ACHN (cell line): ENCODE data around the gene MFAP1.

ENCODE experiments used
- DNase-seq: peaks from one replicate; pipeline ENCODE4 v3.0.0-alpha.2; 2015
- in situ Hi-C: cut with HindIII; loops from 2 replicates; pipeline ENCODE4 v1.10.0; 2017; ENCODE audit warnings: low sequenced_read_pairs, low pct_ligation_motif_present, low pct_unique_long_range_greater_than_20kb

The MFAP1 gene

GRCh38 chr15:43792761-43793476 lies 31.6 kb downstream of the MFAP1 start:
- DNase-seq: peak; percentile 16
- in situ Hi-C loops: no loop called here

GRCh38 chr15:43791993-43792760 lies 32.3 kb downstream of the MFAP1 start, which contains the start of gene SERF2:
Gene SERF2, plus strand, starts transcription at chr15:43792320. Its CDS starts 57 bp downstream, at chr15:43792377.
- in situ Hi-C loops: no loop called here
- peak; percentile 98 for DNase-seq

GRCh38 chr15:43789409-43789808 lies 35.1 kb downstream of the MFAP1 start:
- DNase-seq: no peak
- in situ Hi-C loops: no loop called here

- DNase-seq: no peak
- in situ Hi-C loops: no loop called here
These were observed 45.5 kb downstream of the MFAP1 start for GRCh38 chr15:43779016-43779415.

GRCh38 chr15:43777267-43777914 lies 47.1 kb downstream of the MFAP1 start:
- DNase-seq: peak; percentile 73
- in situ Hi-C loops: no loop called here

GRCh38 chr15:43776718-43777266 lies 47.7 kb downstream of the MFAP1 start, which contains the start of gene ELL3:
Gene ELL3, minus strand, starts transcription at chr15:43776966. Its CDS starts 65 bp downstream, at chr15:43776901.
- DNase-seq: peak; percentile 80
- in situ Hi-C loops: no loop called here

GRCh38 chr15:43776101-43776717 lies 48.3 kb downstream of the MFAP1 start:
- DNase-seq: no peak
- in situ Hi-C loops: no loop called here

- DNase-seq: peak; percentile 53
- in situ Hi-C loops: no loop called here
These were observed 49.0 kb downstream of the MFAP1 start for GRCh38 chr15:43775411-43775965.

GRCh38 chr15:43774062-43774461 lies 50.4 kb downstream of the MFAP1 start:
- no peak for DNase-seq
- in situ Hi-C loops: no loop called here

- DNase-seq: no peak
- in situ Hi-C loops: no loop called here
These were observed 51.9 kb downstream of the MFAP1 start for GRCh38 chr15:43772624-43773023.

GRCh38 chr15:43771816-43772215 lies 52.7 kb downstream of the MFAP1 start:
- in situ Hi-C loops: no loop called here
- no peak for DNase-seq

GRCh38 chr15:43769584-43770228 lies 54.8 kb downstream of the MFAP1 start:
- peak; percentile 53 for DNase-seq
- in situ Hi-C loops: no loop called here

- DNase-seq: no peak
- in situ Hi-C loops: no loop called here
These were observed 60.6 kb downstream of the MFAP1 start for GRCh38 chr15:43763819-43764446.

- in situ Hi-C loops: no loop called here
- no peak for DNase-seq
These were observed 61.7 kb downstream of the MFAP1 start for GRCh38 chr15:43762824-43763223.
